SHP77 (cell line): ENCODE measurements around the gene RGS3.
"Not testable (repeated sequence)": the region's sequence is repeated elsewhere in the genome, so short reads cannot be mapped to it uniquely, and the experiment has no call there.

Source experiments
- DNase-seq, 2 experiments: peaks; one replicate each; lab custom pipeline; 2025; lab: John Stamatoyannopoulos, UW

RGS3 gene

DNA sequence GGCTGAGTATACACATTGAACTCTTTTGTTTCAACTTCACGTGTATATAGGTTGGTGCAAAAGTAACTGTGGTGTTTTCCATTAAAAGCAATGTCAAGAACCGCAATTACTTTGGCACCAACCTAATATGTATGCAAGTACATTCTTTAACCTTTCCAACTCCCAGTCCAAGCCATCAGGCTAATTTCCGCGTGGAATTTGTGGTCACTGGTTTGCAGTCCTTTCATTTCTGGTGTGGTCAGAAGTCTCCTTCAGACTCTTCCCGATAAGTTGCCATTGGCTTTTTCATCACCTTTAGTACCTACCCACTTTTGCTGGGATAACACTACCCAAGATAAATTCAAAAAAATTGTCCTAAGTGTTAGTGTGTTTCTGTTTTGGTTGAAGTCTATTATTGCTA is 84.0 kb downstream of the RGS3 start:
- no peak for DNase-seq

GRCh38 chr9:113548221-113549041 is 84.9 kb downstream of the RGS3 start:
- DNase-seq = no peak

DNA sequence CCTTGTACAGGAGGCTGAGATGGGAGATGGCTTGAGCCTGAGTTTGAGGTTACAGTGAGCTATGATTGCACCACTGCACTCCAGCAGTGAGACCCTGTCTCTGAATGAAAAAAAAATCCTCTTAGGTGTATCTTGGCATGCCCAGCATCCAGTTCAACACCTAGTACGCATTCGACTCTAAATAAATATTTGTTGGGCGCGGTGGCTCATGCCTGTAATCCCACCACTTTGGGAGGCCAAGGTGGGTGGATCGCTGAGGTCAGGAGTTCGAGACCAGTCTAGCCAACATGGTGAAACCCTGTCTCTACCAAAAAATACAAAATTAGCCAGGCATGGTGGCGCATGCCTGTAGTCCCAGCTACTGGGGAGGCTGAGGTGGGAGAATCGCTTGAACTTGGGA is 86.4 kb downstream of the RGS3 start:
- DNase-seq = not testable (repeated sequence)

- DNase-seq = no peak
Observed at GRCh38 chr9:113556877-113557593, 93.5 kb downstream of the RGS3 start.

DNA sequence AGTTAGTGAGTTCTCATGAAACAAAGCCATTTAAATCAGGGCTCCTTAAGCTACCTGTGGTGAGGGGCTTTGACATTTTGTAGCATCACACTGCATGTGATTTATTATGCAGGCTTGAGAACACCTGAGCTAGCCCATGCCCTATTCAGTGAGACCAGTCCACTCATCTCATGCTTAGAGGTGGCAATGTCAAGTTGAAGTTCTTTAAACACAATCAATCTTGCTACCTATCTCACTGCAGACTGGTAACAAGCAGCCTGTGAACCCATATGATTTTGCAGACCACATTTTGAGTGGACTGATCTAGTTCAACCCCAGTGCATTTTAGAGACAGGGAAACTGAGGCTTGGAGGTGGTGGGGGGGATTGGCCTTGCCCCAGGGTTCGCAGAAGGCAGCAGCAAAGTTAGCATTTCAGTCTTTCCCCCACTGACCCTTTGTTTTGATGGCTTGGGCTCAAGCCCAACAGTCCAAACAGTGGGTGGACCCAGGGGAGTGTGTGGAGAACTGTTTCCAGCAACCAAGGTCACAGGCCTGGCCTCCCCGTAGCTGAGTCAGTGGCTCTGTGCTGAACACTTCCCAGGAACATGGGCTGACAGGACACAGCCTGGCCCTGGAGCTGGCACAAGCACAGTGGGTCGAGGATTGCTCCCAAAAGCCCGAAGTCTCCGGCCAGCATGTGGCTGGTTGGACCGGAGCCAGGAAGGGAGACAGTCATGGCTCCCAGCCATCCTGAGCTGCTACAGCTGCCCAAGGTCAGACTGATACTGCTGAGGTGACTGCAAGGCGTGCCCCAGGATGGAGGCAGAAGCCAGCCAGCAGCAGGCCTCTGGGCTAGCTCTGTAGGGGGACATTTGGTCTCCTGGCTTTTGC is 95.3 kb downstream of the RGS3 start:
- DNase-seq = peak; percentile 25 to 58

DNA sequence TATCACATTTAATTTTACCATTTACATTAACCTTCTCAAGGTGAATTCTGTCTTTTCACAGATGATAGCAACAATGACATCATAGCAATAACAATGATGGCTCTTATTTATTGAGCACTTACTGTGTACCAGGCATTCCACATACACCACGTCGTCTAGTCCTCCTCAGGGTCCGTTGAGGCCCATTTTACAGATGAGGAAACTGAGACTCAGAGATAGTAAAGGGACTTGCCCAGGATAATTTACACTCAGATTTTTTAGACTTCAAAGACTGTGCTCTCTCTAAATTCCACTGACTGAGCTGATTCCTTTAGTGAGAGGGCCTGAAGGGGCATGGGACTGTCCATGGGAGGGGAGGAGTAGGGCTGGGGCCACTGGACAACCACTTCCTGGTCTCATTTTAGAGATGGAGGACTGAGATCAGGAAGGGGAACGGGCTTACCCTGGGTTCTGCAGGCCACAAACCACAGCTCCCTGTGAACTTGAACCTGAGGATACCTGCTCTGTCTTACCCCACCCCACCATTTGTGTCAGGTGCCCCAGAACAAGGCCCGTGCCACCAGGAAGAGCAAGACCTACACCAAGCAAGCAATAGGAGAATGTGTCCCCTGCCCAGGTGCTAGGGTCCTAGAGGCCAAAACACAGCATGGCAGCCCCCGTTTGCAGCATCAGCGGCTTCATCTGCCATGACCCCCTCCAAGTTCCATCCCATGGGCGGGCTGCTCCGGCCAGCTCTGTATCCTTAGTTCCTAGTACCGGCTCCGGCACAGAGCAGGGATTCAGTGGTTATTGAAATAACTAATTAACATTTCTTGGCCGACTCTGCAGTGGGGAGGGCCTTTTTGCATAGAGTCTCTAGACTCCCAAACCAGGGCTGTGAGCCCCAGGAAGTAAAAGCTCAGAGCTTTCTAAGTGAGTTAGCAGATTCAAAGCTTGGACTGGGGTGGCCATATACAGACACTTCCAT is 96.6 kb downstream of the RGS3 start:
- no peak for DNase-seq

DNA sequence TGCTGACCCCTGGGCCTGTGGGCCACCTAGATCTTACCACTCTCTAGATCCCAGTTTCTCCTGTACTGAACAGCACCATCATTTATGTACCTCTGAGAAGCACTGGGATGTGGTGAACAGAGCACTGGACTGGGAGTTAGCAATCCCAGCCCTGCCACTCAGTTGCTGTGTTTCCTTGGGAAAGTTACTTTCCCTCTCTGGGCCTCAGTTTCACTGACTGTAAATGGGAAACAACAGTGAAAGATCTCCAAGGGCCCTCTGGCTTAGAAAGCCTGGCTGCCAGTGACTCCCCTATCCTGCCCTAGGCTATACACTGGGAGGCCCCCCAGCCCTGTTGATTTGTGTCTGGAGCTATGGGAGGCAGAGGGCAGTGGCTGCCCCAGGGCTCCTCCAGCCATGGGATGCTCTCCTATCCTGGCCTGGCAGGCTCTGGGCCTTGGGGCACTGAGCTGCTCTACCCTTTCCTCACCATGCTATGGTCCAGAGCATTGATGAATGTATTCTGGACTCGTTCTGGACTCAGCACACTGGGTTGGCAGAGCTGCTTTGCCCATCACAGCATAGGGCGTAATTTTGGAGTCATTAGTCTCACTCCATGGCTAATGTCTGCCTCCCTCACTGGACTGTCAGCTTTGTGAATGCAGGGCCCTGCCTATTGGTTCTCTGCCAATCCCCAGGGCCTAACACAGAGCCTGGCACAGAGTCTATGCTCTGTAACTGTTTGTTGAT is 99.3 kb downstream of the RGS3 start:
- no peak for DNase-seq

DNA sequence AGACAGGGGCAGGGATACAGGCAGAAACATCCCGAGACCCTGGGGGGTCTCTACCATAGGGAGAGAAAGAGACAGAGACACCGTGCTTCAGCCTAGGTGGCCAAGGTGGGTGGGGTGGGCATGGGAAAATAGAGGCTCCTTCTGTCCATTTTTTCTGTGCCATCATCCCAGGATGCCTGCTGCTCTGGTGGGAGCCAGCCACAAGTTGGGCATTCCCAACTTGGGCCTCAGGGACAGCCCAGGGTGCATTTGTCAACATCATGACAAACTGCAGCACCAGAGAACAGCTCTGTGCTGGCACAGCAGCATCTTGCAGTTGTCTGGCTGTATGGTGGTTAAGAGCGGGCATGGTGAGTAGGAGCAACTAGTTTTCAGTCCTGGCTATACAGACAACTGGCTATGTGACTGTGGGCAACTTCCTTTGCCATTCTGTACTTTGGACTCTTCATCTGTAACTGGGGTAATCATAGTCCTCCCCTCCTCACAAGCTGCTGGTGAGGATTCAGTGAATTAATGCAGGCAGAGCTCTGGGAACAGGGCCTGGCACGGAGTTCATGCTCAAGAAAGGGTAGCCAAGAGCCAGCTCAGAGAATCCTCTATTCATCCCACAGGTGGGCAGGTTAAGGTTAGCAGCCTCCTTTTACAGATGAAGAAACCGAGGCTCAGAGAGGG is 100.4 kb downstream of the RGS3 start:
- DNase-seq = no peak

- peak in 1 of 2 experiments; percentile 32 for DNase-seq
Observed at GRCh38 chr9:113564498-113565237, 101.1 kb downstream of the RGS3 start.

DNA sequence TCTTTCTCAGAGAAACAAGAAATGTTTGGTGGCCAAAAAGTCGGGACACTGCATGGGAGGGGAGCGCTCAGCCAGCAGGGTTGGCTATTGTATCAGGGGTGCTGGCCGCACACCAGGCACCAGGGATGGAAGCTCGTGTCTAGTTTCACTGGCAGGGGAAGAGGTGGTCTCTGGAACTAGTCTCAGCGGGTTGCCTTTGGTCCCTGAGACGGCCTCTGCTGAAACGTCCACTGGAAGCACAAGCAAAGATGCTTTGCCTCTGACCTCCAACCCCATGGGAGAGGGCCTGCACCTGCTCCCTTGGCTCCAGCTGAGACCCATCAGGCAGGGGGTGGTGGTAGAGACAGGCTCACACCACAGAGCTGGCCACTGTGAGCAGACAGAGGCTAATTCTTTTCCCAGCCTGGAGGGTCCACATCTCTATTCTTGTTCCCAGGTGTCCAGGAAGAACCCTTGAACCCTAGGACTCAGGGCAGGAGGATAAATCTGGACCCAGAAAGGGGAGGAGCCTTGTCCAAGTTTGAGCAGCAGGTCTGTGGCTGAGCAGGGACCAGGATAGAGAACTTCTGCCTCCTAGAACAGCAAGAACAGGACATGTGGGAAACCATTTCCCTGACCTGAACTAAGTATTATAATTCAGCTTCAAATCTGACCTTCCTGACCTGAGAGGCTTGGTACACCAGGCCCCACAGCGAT is 102.6 kb downstream of the RGS3 start:
- DNase-seq = no peak

- no peak for DNase-seq
Observed at GRCh38 chr9:113566712-113567071, 103.2 kb downstream of the RGS3 start.

DNA sequence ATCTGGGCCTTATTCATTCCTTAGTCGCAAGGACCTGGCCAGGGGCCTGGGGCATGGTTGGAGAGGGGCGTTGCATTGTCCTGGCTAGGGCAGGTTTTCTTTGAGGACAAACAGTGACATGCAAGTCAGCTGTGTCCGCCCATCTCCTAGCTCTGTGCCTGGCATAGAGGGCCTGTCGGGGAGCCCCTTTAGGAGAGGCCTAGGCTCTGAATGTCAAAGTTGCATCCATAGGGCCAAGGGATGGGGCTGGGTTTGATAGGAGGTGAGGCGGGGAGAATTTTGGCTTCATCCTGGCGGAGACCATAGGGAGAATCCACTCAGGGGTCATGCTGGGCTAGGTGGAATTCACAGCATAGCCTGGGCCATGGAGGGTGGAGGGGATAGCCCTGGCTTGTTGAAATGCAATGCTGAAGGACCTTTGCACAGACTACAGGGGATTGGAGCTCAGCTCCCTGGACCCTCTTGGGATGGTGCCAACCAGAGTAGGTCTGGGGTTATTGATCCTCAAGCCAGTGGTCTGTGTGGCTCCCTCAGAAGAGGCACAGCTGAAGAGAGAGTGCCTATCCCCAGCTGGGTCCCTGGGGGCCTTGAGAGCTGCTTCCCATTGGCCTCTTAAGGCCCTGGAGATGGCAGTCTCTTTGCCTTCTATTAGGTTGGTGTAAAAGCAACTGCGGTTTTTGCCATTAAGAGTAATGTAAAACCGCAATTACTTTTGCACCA is 104.0 kb downstream of the RGS3 start:
- no peak for DNase-seq

GRCh38 chr9:113568081-113568435 is 104.5 kb downstream of the RGS3 start:
- no peak for DNase-seq

- DNase-seq = peak; percentile 90 to 92
Observed at GRCh38 chr9:113568571-113569321, 105.2 kb downstream of the RGS3 start.

- DNase-seq = no peak
Observed at GRCh38 chr9:113569472-113570060, 106.0 kb downstream of the RGS3 start.

- DNase-seq = no peak
Observed at GRCh38 chr9:113570106-113570505, 106.6 kb downstream of the RGS3 start.
